AG10803 (cell line): ENCODE results near the gene SUN5.

ENCODE experiments used
- DNase-seq: peaks from one replicate; pipeline ENCODE4 v3.0.0; 2010; ENCODE audit warnings: low read depth
- H3K4me3 ChIP-seq: 2 replicates; pipeline ENCODE4 v1.5.1; 2011; ENCODE audit warnings: mild to moderate bottlenecking, low read length, control low read depth
- TF ChIP-seq, protein P1 (sequence below): conservative IDR thresholded peaks from 2 replicates; pipeline ENCODE4 v1.5.1; 2011; ENCODE audit warnings: mild to moderate bottlenecking, low read length, control low read depth, inconsistent platforms

Gene SUN5

DNA sequence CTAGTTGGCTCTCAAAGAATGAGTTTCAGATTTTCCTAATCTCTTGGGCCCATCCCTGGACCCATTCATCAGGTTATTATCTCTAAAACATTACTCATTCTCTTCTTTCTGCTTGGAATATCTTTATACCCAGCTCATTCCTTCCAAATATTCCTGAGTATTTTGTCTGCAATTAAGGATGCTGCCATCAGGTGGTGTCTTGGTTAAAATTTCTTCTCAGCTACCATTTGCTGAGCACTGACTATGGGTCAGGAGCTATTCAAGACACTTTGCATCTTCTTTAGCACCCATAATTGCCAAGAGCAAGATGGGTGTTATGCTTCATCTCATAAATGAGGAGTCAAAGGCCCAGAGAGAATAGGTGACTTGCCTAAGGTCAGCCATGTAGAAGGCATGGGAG lies 8.4 kb downstream of the SUN5 start:
- TF ChIP-seq, protein P1, sequence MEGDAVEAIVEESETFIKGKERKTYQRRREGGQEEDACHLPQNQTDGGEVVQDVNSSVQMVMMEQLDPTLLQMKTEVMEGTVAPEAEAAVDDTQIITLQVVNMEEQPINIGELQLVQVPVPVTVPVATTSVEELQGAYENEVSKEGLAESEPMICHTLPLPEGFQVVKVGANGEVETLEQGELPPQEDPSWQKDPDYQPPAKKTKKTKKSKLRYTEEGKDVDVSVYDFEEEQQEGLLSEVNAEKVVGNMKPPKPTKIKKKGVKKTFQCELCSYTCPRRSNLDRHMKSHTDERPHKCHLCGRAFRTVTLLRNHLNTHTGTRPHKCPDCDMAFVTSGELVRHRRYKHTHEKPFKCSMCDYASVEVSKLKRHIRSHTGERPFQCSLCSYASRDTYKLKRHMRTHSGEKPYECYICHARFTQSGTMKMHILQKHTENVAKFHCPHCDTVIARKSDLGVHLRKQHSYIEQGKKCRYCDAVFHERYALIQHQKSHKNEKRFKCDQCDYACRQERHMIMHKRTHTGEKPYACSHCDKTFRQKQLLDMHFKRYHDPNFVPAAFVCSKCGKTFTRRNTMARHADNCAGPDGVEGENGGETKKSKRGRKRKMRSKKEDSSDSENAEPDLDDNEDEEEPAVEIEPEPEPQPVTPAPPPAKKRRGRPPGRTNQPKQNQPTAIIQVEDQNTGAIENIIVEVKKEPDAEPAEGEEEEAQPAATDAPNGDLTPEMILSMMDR = 0 out of 2 replicates have a peak, but pooled peaks have one; percentile 11
- no peak overlapping the region for H3K4me3 ChIP-seq
- DNase-seq = no peak

DNA sequence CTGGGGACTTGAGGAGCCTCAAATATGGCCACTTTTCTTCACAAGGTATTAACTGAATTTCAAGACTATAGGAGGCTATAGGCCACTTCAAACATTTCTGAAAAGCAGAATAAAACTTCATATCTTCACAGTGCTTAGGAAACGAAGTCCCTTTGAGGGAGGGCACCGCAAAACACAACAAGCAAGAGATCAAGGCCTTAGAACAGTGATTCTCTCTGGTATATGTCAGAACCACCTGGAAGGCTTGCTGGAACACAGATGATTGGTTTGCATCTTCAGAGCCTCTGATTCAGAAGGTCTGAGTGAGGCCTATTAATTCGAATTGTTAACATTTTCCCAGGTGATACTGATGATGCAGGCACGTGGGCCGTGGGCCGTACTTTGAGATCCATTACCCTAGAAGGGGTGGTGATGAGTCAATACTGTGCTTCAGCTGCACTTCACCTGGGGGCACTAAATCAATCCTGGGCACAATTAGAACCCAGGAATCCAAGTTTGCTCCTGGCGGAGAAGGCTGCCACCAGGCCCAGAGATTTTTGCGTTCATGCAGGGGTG lies 10.7 kb downstream of the SUN5 start:
- TF ChIP-seq, protein P1 = no peak
- H3K4me3 ChIP-seq = no peak overlapping the region
- no peak for DNase-seq

DNA sequence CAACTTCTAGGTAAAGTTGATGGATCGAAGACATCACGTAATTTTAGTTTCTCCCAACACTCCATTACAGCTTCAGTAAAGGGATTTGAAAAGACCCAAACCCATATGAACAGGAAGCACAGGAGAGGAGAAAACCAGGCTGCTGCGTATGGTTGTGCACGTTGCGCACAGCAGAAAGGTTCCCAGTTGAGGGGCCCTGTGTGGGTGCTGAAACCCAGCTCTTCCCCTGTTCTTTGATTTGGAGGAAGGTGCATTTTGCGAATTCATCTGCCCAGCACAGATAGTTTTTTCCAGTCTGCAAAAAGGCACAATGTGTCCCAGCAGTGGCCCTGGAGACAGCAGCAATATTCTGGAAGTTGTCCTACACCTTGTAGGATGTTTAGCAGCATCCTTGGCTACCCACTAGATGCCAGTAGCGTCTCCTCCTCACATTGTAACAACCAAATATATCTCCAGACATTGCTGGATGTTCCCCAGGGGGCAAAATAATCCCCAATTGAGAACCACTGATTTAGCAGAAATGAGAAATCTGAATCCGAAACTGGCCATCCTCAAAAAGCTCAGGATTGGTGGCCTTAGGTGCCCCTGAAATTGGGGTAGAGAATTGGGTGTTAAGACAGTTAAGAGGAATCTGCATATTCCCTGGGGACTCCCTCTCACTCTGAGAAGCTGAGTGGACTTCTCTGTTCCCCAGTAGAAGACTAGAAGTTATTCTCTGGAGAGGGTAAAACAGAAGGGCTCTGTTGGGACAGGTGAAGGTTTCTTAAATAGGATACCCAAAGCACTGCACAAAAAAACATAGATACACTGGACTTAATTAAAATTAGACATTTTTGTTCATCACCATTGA lies 12.2 kb downstream of the SUN5 start:
- TF ChIP-seq, protein P1 = no peak
- no peak for DNase-seq
- H3K4me3 ChIP-seq = no peak overlapping the region

DNA sequence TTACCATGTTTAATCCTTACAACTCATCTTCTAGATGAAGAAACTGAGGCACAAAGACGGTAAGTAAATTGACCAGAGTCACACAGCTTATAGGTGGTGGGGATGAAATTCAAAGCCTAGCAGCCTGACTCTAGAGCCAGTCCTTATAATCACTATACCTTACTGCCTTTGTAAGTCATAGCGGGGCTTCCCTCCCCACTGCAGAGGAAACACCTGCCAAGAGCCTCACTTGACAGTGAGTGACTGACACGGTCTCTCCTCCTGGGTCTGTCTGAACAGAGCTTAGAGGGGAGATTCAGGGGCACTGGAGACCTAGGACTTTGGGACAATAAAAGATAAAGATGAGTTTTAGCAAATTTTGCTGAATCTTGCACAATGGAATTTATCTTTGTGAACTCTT lies 12.8 kb downstream of the SUN5 start:
- TF ChIP-seq, protein P1 = no peak

DNA sequence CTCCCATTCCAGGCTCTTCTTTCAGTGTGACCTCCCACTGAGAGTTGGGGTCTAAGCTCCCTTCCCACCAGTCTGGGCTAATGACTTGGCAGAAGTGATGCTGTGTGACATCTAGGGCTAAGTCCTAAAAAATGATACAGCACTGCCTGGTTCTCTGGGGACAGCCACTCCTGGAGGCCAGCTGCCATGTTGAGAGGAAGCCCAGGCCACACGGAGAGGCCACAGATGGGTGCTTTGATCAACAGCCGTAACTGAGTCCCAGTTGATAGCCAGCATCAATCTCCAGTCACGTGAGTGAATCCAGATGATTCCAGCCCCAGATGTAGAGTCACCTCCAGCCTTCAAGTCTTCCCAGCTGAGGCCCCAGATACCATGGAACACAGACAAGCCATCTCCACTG lies 13.8 kb downstream of the SUN5 start:
- DNase-seq = no peak
- H3K4me3 ChIP-seq = no peak overlapping the region
- TF ChIP-seq, protein P1 = no peak

More for the DNA sequence above, 12.8 kb downstream of the SUN5 start:
- no peak overlapping the region for H3K4me3 ChIP-seq
- no peak for DNase-seq

DNA sequence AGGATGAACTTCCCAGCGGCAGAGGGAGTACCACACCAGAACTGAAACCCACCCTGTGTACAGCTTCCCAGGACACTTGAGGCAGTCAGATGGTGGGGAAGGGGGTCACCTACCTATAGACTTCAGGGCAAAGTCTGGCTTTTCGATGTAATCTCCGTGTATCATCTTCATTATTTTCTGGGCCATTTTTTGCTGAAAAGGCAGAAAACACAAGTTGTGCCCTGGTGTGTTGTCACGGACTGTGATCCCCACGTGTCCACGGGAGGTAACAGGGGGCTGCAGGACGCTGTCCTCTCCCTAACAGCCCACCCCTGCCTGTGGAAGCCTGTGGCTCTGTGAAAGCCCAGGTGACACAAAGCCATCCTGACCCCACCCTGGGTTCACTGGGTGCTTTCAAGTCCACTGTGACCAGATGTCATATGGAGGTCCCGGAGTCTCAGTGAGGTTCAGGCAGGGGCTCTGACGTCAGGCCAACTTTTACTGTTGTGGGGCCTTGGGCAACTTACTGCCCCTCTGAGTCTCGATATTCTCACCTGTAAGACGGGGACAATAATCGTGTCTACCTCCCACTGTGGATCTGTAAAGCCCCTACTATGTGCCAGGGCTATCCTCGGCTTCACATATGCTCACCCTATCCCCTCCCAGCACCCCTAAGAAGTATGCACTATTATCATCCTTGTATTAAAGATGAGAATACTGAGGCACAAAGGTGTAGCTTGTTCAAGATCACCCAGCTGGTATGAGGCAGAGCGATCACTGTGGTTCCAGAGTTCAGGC lies 14.5 kb downstream of the SUN5 start:
- no peak for DNase-seq
- TF ChIP-seq, protein P1 = no peak
- no peak overlapping the region for H3K4me3 ChIP-seq
